HepG2 (cell line): Measurements from ENCODE around the gene VSIG10L2. TPM values are rescaled to one million over a fixed set of nuclear protein-coding genes. Genes with fewer than 3 reads are reported as not detected.
A peak's percentile ranks its signal among the peaks of the same experiment; 100 is the strongest.

Source experiments
- BHLHE40 ChIP-seq: IDR thresholded peaks from 2 replicates; pipeline ENCODE4 v1.6.1; 2011; ENCODE audit warnings: low read length, improper control_type of control experiment
- CTCF ChIP-seq: sonication (generic); formaldehyde crosslinking; IDR thresholded peaks from 2 replicates; pipeline ENCODE4 v1.5.0; 2020; ENCODE audit warnings: mild to moderate bottlenecking, missing genetic modification reagents, moderate library complexity
- GZF1 ChIP-seq: sonication (generic); formaldehyde crosslinking; IDR thresholded peaks from 2 replicates; pipeline ENCODE4 v1.5.1; 2020; ENCODE audit warnings: mild to moderate bottlenecking, missing genetic modification reagents
- HNF4A ChIP-seq: sonication (generic); formaldehyde crosslinking; IDR thresholded peaks from 2 replicates; pipeline ENCODE4 v1.4.0; 2020; ENCODE audit warnings: missing genetic modification reagents
- MLXIP ChIP-seq: sonication (generic); formaldehyde crosslinking; IDR thresholded peaks from 2 replicates; pipeline ENCODE4 v1.9.0; 2021; ENCODE audit warnings: missing genetic modification reagents, borderline replicate concordance
- NKX3-1 ChIP-seq: sonication (generic); formaldehyde crosslinking; IDR thresholded peaks from 2 replicates; pipeline ENCODE4 v1.5.0; 2020; ENCODE audit warnings: missing genetic modification reagents
- NR1H2 ChIP-seq: sonication (generic); formaldehyde crosslinking; IDR thresholded peaks from 2 replicates; pipeline ENCODE4 v1.8.1; 2022; ENCODE audit warnings: low read depth, missing genetic modification reagents, borderline replicate concordance
- RXRB ChIP-seq: IDR thresholded peaks from 2 replicates; pipeline ENCODE4 v1.6.1; 2016; ENCODE audit warnings: borderline replicate concordance, missing genetic modification reagents, missing compliant biosample characterization
- SP4 ChIP-seq: sonication (generic); formaldehyde crosslinking; IDR thresholded peaks from 2 replicates; pipeline ENCODE4 v1.8.1; 2023; ENCODE audit warnings: mild to moderate bottlenecking, missing genetic modification reagents
- THAP9 ChIP-seq: sonication (generic); formaldehyde crosslinking; IDR thresholded peaks from 2 replicates; pipeline ENCODE4; 2020; ENCODE audit warnings: missing genetic modification reagents, mild to moderate bottlenecking, borderline replicate concordance
- ZBTB20 ChIP-seq: sonication (generic); formaldehyde crosslinking; IDR thresholded peaks from 2 replicates; pipeline ENCODE4 v1.8.1; 2023; ENCODE audit warnings: missing genetic modification reagents, low read depth, mild to moderate bottlenecking, borderline replicate concordance
- ZBTB33 ChIP-seq: sonication (generic); formaldehyde crosslinking; IDR thresholded peaks from 2 replicates; pipeline ENCODE4 v1.4.0; 2020; ENCODE audit warnings: missing genetic modification reagents
- ZFP90 ChIP-seq: sonication (generic); formaldehyde crosslinking; IDR thresholded peaks from 2 replicates; pipeline ENCODE4 v1.8.0; 2022; ENCODE audit warnings: missing genetic modification reagents, mild to moderate bottlenecking, inconsistent platforms, borderline replicate concordance
- ZNF34 ChIP-seq: sonication (generic); formaldehyde crosslinking; IDR thresholded peaks from 2 replicates; pipeline ENCODE4 v1.4.0; 2020; ENCODE audit warnings: mild to moderate bottlenecking, missing genetic modification reagents, borderline replicate concordance
- ZNF512B ChIP-seq: sonication (generic); formaldehyde crosslinking; IDR thresholded peaks from 2 replicates; pipeline ENCODE4 v1.5.1; 2020; ENCODE audit warnings: missing genetic modification reagents, mild to moderate bottlenecking, borderline replicate concordance
- ZNF790 ChIP-seq: sonication (generic); formaldehyde crosslinking; IDR thresholded peaks from 2 replicates; pipeline ENCODE4 v1.8.0; 2022; ENCODE audit warnings: missing genetic modification reagents, mild to moderate bottlenecking, borderline replicate concordance
- polyA plus RNA-seq, 8 experiments: library from polyadenylated mRNA; depleted of rRNA in 3 of 8; stranded (reverse) in 7 of 8; unstranded in 1 of 8; fragments of >200 nt; fragmentation: Illumina TruSeq in 4 of 8; extraction: Trizol in 4 of 8; gene quantifications; 2 replicates each; pipeline versions ENCODE4 v1.2.1 to v1.2.3, GENCODE V29; 2011 to 2016; ENCODE audit warnings: low read depth in 4 of 8, missing spikeins in 1 of 8, mixed read lengths in 1 of 8; ENCODE audit not compliant: insufficient read depth in 1 of 8
- total RNA-seq, 5 experiments: library from RNA; depleted of rRNA; stranded (reverse); fragments of >200 nt; fragmentation: Illumina TruSeq; extraction: Trizol; gene quantifications; 2 replicates each; pipeline ENCODE4 v1.2.3, GENCODE V29; 2016; ENCODE audit warnings: low read depth in 1 of 5

Gene VSIG10L2
- total and polyA plus RNA-seq, 2 of the 13 experiments (the other 11 are each of a cell fraction or from before 2014, with no cell fraction given) = 0.21 TPM; not detected in 1

- TF ChIP-seq SP4 (no peak), NKX3-1 (CRISPR knock-in tag) (no peak), ZBTB33 (CRISPR knock-in tag) (no peak), MLXIP (CRISPR knock-in tag) (no peak), GZF1 (CRISPR knock-in tag) (no peak), HNF4A (CRISPR knock-in tag) (peak; percentile 70), ZBTB20 (CRISPR knock-in tag) (peak; percentile 62; the same call in 1 of the 2 replicates), BHLHE40 (no peak), CTCF (peak; percentile 71), ZNF512B (no peak), ZFP90 (CRISPR knock-in tag) (no peak), THAP9 (CRISPR knock-in tag) (peak; percentile 65; the same call in 1 of the 2 replicates), RXRB (CRISPR knock-in tag) (peak; percentile 81; the same call in 1 of the 2 replicates), ZNF790 (CRISPR knock-in tag) (no peak), NR1H2 (no peak), ZNF34 (no peak)
Measured at GRCh38 chr11:125925247-125925740, 20.6 kb upstream of the VSIG10L2 start (continued).
